Measurements from ENCODE around the gene ACSL6.

The ACSL6 gene

GRCh38 chr5:132013006-132013689 lies 1.7 kb upstream of the ACSL6 start:
- peak; percentile 14 to 15 for DNase-seq

- peak; percentile 43 to 46 for DNase-seq
Observed at GRCh38 chr5:132012371-132013005, 1.0 kb upstream of the ACSL6 start.

GRCh38 chr5:132010989-132011621 lies 353 bp downstream of the ACSL6 start:
- peak; percentile 22 to 29 for DNase-seq

GRCh38 chr5:132010645-132010988 lies 841 bp downstream of the ACSL6 start:
- peak in 1 of 2 experiments; percentile 19 for DNase-seq

GRCh38 chr5:132009706-132010405 lies 1.6 kb downstream of the ACSL6 start:
- DNase-seq = peak in 1 of 2 experiments; percentile 17

GRCh38 chr5:132008961-132009680 lies 2.3 kb downstream of the ACSL6 start:
- no peak for DNase-seq

- DNase-seq = no peak
Observed at GRCh38 chr5:132008163-132008473, 3.3 kb downstream of the ACSL6 start.

GRCh38 chr5:132007399-132008162 lies 3.9 kb downstream of the ACSL6 start:
- peak; percentile 82 to 86 for DNase-seq

GRCh38 chr5:132006331-132007120 lies 4.9 kb downstream of the ACSL6 start:
- no peak for DNase-seq

- no peak for DNase-seq
Observed at GRCh38 chr5:132005591-132005990, 5.9 kb downstream of the ACSL6 start.

GRCh38 chr5:132003982-132004381 lies 7.5 kb downstream of the ACSL6 start:
- no peak for DNase-seq

- DNase-seq = no peak
Observed at GRCh38 chr5:132003170-132003744, 8.2 kb downstream of the ACSL6 start.

GRCh38 chr5:132002757-132003156 lies 8.7 kb downstream of the ACSL6 start:
- DNase-seq = no peak

GRCh38 chr5:132001647-132002561 lies 9.6 kb downstream of the ACSL6 start:
- DNase-seq = no peak

GRCh38 chr5:132000677-132001453 lies 10.6 kb downstream of the ACSL6 start:
- no peak for DNase-seq

GRCh38 chr5:132000241-132000490 lies 11.3 kb downstream of the ACSL6 start:
- no peak for DNase-seq

GRCh38 chr5:131999441-132000240 lies 11.8 kb downstream of the ACSL6 start:
- no peak for DNase-seq

GRCh38 chr5:131999041-131999440 lies 12.4 kb downstream of the ACSL6 start:
- DNase-seq = no peak
